C4-2B (cell line): ENCODE results near the gene RIT2.

Source experiments
- CTCF ChIP-seq: fragments of 450-650 bp; conservative IDR thresholded peaks from 2 replicates; pipeline ENCODE4 v1.5.1; 2017; ENCODE audit warnings: mild to moderate bottlenecking
- ZFX ChIP-seq: fragments of 450-650 bp; IDR thresholded peaks from 2 replicates; pipeline ENCODE4 v1.6.1; 2017

- TF ChIP-seq CTCF, result no peak
- no peak for TF ChIP-seq ZFX
Measured at GRCh38 chr18:42719221-42719620, 396.3 kb downstream of the RIT2 start.
